Adipose tissue (tissue), 3 donors: ENCODE data around the gene TMEM174. TPM values are rescaled to one million over a fixed set of nuclear protein-coding genes. Genes with fewer than 3 reads are reported as not detected.
"Not testable (repeated sequence)": the region's sequence is repeated elsewhere in the genome, so short reads cannot be mapped to it uniquely, and the experiment has no call there.

Experiments used
- H3K27ac ChIP-seq: one replicate; pipeline ENCODE4 v1.5.1; 2013; ENCODE audit warnings: low read depth, low read length
- WGBS, 3 donors: extraction: QIAGEN DNeasy Blood & Tissue Kit; methylation state at CpG; one replicate each; pipeline ENCODE4 v1.1.7; 2013; 5-methylcytosine and 5-hydroxymethylcytosine counted together
- polyA plus RNA-seq, 3 donors: library from polyadenylated mRNA; stranded (reverse); fragments of 200-250 nt; gene quantifications; one replicate each; pipeline ENCODE4 v1.2.3, GENCODE V29; 2013
- donor health status: healthy with polysubstance abuse.
- donor health status: Bipolar disorder and iron deficiency.
- donor health status: healthy.

The TMEM174 gene
- polyA plus RNA-seq, 3 donors: not detected

- H3K27ac ChIP-seq: no peak overlapping the region
- WGBS, 3 donors: 40 to 56% (median 41%) methylated on average over 6 of the region's 6 CpGs
Observed at GRCh38 chr5:73213566-73213998, 40.6 kb downstream of the TMEM174 start.

DNA sequence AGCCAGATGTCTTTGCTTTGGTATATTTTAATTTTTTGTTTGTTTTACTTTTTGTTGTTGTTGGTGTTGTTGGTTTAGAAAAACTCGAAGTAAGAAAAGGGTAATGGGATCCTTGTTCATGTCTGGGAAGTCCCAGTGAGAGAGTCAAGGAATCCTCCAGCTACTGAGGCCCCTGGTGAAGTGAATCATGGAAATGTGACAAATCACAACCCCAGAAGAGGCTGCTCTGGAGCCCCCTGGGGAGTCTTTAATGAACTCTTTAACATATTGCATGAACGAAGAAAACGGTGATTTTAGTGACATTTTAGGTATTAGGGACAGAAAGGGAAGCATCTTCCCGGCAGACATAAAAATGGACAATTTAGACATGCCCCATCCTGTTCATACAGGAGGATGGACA lies 41.3 kb downstream of the TMEM174 start:
- 36 to 75% (median 38%) methylated on average over 4 of the region's 4 CpGs for WGBS, 3 donors
- no peak overlapping the region for H3K27ac ChIP-seq

GRCh38 chr5:73214996-73215395 lies 42.0 kb downstream of the TMEM174 start:
- 26 to 57% (median 28%) methylated on average over 6 of the region's 6 CpGs for WGBS, 3 donors
- H3K27ac ChIP-seq: no peak overlapping the region

GRCh38 chr5:73215531-73215890 lies 42.5 kb downstream of the TMEM174 start:
- no peak overlapping the region for H3K27ac ChIP-seq
- 2 to 28% (median 4%) methylated on average over 10 of the region's 10 CpGs for WGBS, 3 donors

GRCh38 chr5:73215891-73216610 lies 43.1 kb downstream of the TMEM174 start:
- H3K27ac ChIP-seq: no peak overlapping the region
- WGBS, 3 donors: 0 to 2% (median 1%) methylated on average over 63 to 67 of the region's 67 CpGs

DNA sequence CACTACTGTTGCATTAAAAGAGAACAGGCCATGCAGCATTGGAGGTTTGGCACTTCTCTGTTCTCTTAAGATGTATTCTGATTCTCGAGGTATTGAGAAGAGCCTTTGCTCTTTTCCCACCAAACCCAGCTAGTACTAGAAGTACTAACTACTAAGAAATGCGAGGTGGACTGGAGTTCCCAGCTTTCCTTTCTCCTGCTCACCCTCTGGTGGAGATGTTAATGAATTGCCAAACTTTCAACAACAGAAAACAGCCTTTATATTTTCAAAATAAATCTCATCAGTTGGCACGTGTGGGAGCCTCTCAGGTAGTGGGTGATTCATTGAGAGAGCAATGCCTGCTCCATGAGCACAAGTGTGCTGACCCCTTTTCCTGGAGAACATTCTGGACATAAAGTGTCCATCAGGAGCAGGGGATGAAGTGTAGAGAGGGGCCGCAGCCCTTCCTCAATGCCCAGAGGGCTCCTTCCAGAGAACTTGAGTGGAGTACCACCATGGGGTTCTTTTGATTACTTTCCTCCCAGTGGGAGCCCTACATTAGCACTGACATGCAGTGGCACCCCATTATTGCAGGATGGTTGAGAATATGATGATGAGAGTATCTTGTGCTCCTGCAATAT lies 45.7 kb downstream of the TMEM174 start:
- H3K27ac ChIP-seq: no peak overlapping the region
- WGBS, 3 donors: 45 to 49% (median 49%) methylated on average over 4 of the region's 4 CpGs

- not testable (repeated sequence) for H3K27ac ChIP-seq
- 80 to 91% (median 83%) methylated on average over 3 of the region's 3 CpGs for WGBS, 3 donors
Observed at GRCh38 chr5:73219336-73219735, 46.3 kb downstream of the TMEM174 start.

GRCh38 chr5:73221161-73221560 lies 48.2 kb downstream of the TMEM174 start:
- no peak overlapping the region for H3K27ac ChIP-seq
- WGBS, 3 donors: 84 to 89% (median 87%) methylated on average over 1 of the region's 1 CpG

DNA sequence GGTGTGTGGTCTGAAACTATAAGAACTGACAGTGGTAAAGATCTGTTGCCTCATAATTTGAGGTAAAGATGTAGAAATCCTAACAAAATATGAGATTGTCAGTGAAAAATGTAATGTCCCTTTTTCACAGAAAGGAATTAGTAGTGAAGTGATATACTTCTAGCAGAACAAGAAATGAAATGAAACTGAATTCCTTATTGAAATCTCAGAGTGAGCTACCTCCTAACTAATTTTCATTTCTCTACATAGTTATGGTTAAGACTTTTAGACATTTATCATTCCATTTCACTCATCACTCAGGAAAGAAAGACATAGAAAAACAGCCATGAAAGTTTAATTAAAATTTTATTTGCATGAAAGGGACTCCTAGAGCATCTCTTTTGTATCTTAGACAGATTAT lies 48.7 kb downstream of the TMEM174 start:
- no peak overlapping the region for H3K27ac ChIP-seq

- 36 to 58% (median 50%) methylated on average over 4 of the region's 4 CpGs for WGBS, 3 donors
- no peak overlapping the region for H3K27ac ChIP-seq
Observed at GRCh38 chr5:73222173-73222572, 49.2 kb downstream of the TMEM174 start.

Other genes with a start within 250 kb of the TMEM174 start
- 10 to 100 TPM in 1 of 3 donors, 1 to 10 TPM in 2; 4.5 to 12.0 (median 7.0) TPM for gene FCHO2, start 217.2 kb upstream of the TMEM174 start, polyA plus RNA-seq
- gene TMEM171, start 52.6 kb upstream of the TMEM174 start, polyA plus RNA-seq: 1 to 10 TPM in 1 of 3 donors, under 1 TPM in 1, not detected in 1; 0.52 to 2.5 TPM